K562 (cell line): ENCODE results near the gene NAE1. TPM values are rescaled to one million over a fixed set of nuclear protein-coding genes. Genes with fewer than 3 reads are reported as not detected.
A peak's percentile ranks its signal among the peaks of the same experiment; 100 is the strongest.

ENCODE experiments used
- ATAC-seq: fragments of 200-7000 bp; cut with Tn5 transposase; 3 replicates; pipeline ENCODE4 v1.9.1; 2020; ENCODE audit warnings: moderate library complexity
- Bru-seq: library from RNA; stranded (reverse); fragments of 400-500 nt; gene quantifications from one replicate; lab custom pipeline; 2021; lab: Mats Ljungman, UMichigan
- BruChase-seq, 2 experiments: library from RNA; stranded (reverse); fragments of 400-500 nt; gene quantifications; one replicate each; lab custom pipeline; 2021; lab: Mats Ljungman, UMichigan
- BruUV-seq: library from RNA; stranded (reverse); fragments of 400-500 nt; replicated peaks from 2 replicates; lab custom pipeline; 2021; lab: Mats Ljungman, UMichigan
- CTCF ChIA-PET: fragments of 300-600 bp; formaldehyde crosslinking; extraction: SDS; loops from one replicate; lab custom pipeline; 2021; ENCODE audit warnings: low intra/inter-chr PET ratio; lab: Yijun Ruan, JAX
- POLR2A ChIA-PET: fragments of 300-600, 350-650 bp; sonication (Branson Sonifier 250); formaldehyde crosslinking; extraction: SDS; loops from one replicate; lab custom pipeline; 2021; ENCODE audit warnings: antibody characterized with exemption, inconsistent platforms; lab: Yijun Ruan, JAX
- DNase-seq, 4 experiments: peaks; one replicate each; pipeline versions ENCODE4 v3.0.0 to v3.0.0-alpha.2; 2011 to 2018; ENCODE audit warnings: low spot score in 3 of 4, mixed read lengths in 3 of 4; ENCODE audit errors: extremely low read depth in 1 of 4
- FAIRE-seq: peaks from 2 replicates; lab custom pipeline; 2011; peaks lifted over from hg19 to GRCh38; lab: Jason Lieb, UNC
- H2AFZ ChIP-seq: 2 replicates; pipeline ENCODE4 v1.6.0; 2011; ENCODE audit warnings: low read depth, low read length, control low read depth, inconsistent platforms
- H3K27ac ChIP-seq: fragments of 200-600 bp; 3 replicates; pipeline ENCODE4 v1.8.0; 2011; ENCODE audit warnings: low read depth, mild to moderate bottlenecking, control low read depth, inconsistent platforms, low read length, moderate library complexity, mixed read lengths; ENCODE audit errors: extremely low read depth
- H3K27me3 ChIP-seq, 2 experiments: fragments of 300-600 bp in 1 of 2; 2 replicates in 1 of 2; 3 replicates in 1 of 2; pipeline versions ENCODE4 v1.6.0 to v1.8.0; 2011; ENCODE audit warnings: inconsistent platforms in 2 of 2, low read length in 2 of 2, mild to moderate bottlenecking in 1 of 2, mixed read lengths in 1 of 2, moderate library complexity in 1 of 2; ENCODE audit not compliant: control insufficient read depth in 2 of 2, insufficient read depth in 2 of 2
- H3K36me3 ChIP-seq: fragments of 300-600 bp; 3 replicates; pipeline ENCODE4 v1.8.0; 2011; ENCODE audit warnings: mild to moderate bottlenecking, low read length, inconsistent platforms; ENCODE audit not compliant: control insufficient read depth, insufficient read depth
- H3K4me1 ChIP-seq, 2 experiments: fragments of 200-600 bp in 1 of 2; replicated peaks in 1 of 2; 2 replicates in 1 of 2; 3 replicates in 1 of 2; pipeline versions ENCODE4 v1.5.1 to v1.8.0; 2011; ENCODE audit warnings: inconsistent platforms in 2 of 2, low read length in 2 of 2, mild to moderate bottlenecking in 1 of 2, mixed read lengths in 1 of 2, moderate library complexity in 1 of 2; ENCODE audit not compliant: control insufficient read depth in 2 of 2, insufficient read depth in 2 of 2
- H3K4me2 ChIP-seq: 2 replicates; pipeline ENCODE4 v1.6.1; 2011; ENCODE audit warnings: low read length, control low read depth, inconsistent platforms, mixed read lengths; ENCODE audit not compliant: insufficient read depth
- H3K4me3 ChIP-seq: fragments of 200-600 bp; sonication (generic), shearing (Covaris generic); 2 replicates; pipeline ENCODE4 v1.5.1; 2016; ENCODE audit warnings: control low read depth, inconsistent platforms
- H3K79me2 ChIP-seq: fragments of 200-600 bp; 3 replicates; pipeline ENCODE4 v1.8.0; 2011; ENCODE audit warnings: low read length, inconsistent platforms; ENCODE audit not compliant: control insufficient read depth, insufficient read depth
- H3K9ac ChIP-seq, 2 experiments: 2 replicates each; pipeline versions ENCODE4 v1.6.0 to v1.6.1; 2011; ENCODE audit warnings: low read depth in 2 of 2, low read length in 2 of 2, control low read depth in 1 of 2, inconsistent platforms in 1 of 2, mild to moderate bottlenecking in 1 of 2, mixed read lengths in 1 of 2; ENCODE audit not compliant: insufficient read depth in 1 of 2
- H3K9me1 ChIP-seq: one replicate; pipeline ENCODE4 v1.6.0; 2011; ENCODE audit warnings: inconsistent platforms, mild to moderate bottlenecking, low read length, moderate library complexity; ENCODE audit not compliant: control insufficient read depth, insufficient read depth
- H3K9me3 ChIP-seq: replicated peaks from 2 replicates; pipeline ENCODE4 v1.5.1; 2011; ENCODE audit warnings: low read depth, low read length, inconsistent platforms; ENCODE audit not compliant: control insufficient read depth, insufficient read depth
- H4K20me1 ChIP-seq: replicated peaks from 2 replicates; pipeline ENCODE4 v1.6.1; 2011; ENCODE audit warnings: low read length, inconsistent platforms, mixed read lengths; ENCODE audit not compliant: control insufficient read depth, insufficient read depth
- CCAR2 ChIP-seq: fragments of 200-400 bp; formaldehyde crosslinking; IDR thresholded peaks from 2 replicates; pipeline ENCODE4 v1.6.1; 2017; ENCODE audit warnings: mild to moderate bottlenecking, low read depth, low read length
- DIDO1 ChIP-seq: fragments of 450-650 bp; IDR thresholded peaks from 2 replicates; pipeline ENCODE4 v1.6.1; 2016; ENCODE audit warnings: low read depth, missing biosample characterization, missing genetic modification characterization
- NFIX ChIP-seq: fragments of 250-450 bp; sonication (Bioruptor Pico); IDR thresholded peaks from 2 replicates; pipeline ENCODE4 v1.4.0; 2020; ENCODE audit warnings: low read depth, mild to moderate bottlenecking, moderate library complexity
- ZNF695 ChIP-seq: fragments of 450-650 bp; formaldehyde crosslinking; IDR thresholded peaks from 2 replicates; pipeline ENCODE4 v1.4.0; 2020; ENCODE audit warnings: mild to moderate bottlenecking, moderate library complexity
- WGBS: fragments of 100-300 bp; shearing (Covaris generic); methylation state at CpG from one replicate; pipeline ENCODE4 v1.1.6; 2016; ENCODE audit warnings: low coverage, mixed read lengths; ENCODE audit not compliant: insufficient coverage; ENCODE audit errors: missing lambda C conversion rate; 5-methylcytosine and 5-hydroxymethylcytosine counted together
- in situ Hi-C: fragments of 300-500 bp; cut with MboI; formaldehyde crosslinking; loops from 4 replicates; pipeline ENCODE4 v1.15.0; 2018; ENCODE audit warnings: inconsistent platforms, mixed read lengths
- intact Hi-C: fragments of 100-400 bp; cut with micrococcal nuclease; formaldehyde crosslinking; loops from 2 replicates; pipeline ENCODE4 v1.14.2; 2022
- long read RNA-seq, 3 experiments: library from polyadenylated mRNA in 2 of 3; library from RNA in 1 of 3; unstranded in 2 of 3; stranded (forward) in 1 of 3; transcript quantifications; one replicate each; pipeline ENCODE4 v2.0.0, GENCODE V29; 2019 to 2022
- polyA minus RNA-seq, 3 experiments: library from RNA; depleted of rRNA, polyadenylated mRNA; stranded (reverse); fragments of >200 nt; gene quantifications; 2 replicates each; pipeline ENCODE4 v1.2.3, GENCODE V29; 2011
- polyA plus RNA-seq, 8 experiments: library from polyadenylated mRNA; depleted of rRNA in 4 of 8; stranded (reverse) in 5 of 8; unstranded in 3 of 8; fragments of >200 nt; fragmentation: Nextera tagmentation in 2 of 8; fragmentation: Illumina TruSeq in 1 of 8; extraction: Ambion mirVana in 2 of 8; extraction: Trizol in 1 of 8; gene quantifications; 2 replicates each; pipeline versions ENCODE4 v1.2.1 to v1.2.3, GENCODE V29; 2011 to 2014; ENCODE audit warnings: inconsistent platforms in 1 of 8, missing spikeins in 1 of 8
- total RNA-seq, 7 experiments: library from RNA; depleted of rRNA in 6 of 7; stranded (reverse); fragments of >200 nt in 6 of 7; fragmentation: Illumina TruSeq in 2 of 7; extraction: Trizol in 2 of 7; gene quantifications; 2 replicates each; pipeline versions ENCODE4 v1.2.1 to v1.2.3, GENCODE V29; 2011 to 2021; ENCODE audit warnings: low replicate concordance in 1 of 7

NAE1 gene
- 98.8 and 294 TPM in 2 replicates for total RNA-seq (2011; cell fraction: chromatin; rRNA removed; ENCODE audit: low replicate concordance)
- 65.5 and 71.3 TPM in 2 replicates for total RNA-seq (2011; cell fraction: nucleolus; rRNA removed)
- total RNA-seq (2011; cell fraction: nucleoplasm; rRNA removed): 135 and 180 TPM in 2 replicates
- 150 and 165 TPM in 2 replicates for total RNA-seq (2014; rRNA removed)
- 230 and 259 TPM in 2 replicates for total RNA-seq (2014; rRNA removed; fragmentation: Illumina TruSeq; extraction: Trizol)
- total RNA-seq (2015; rRNA removed; fragmentation: Illumina TruSeq; extraction: Trizol): 174 and 190 TPM in 2 replicates
- 167 and 172 TPM in 2 replicates for total RNA-seq (2021)
- 233 and 294 TPM in 2 replicates for polyA plus RNA-seq (2011; rRNA removed)
- 38.2 and 71.9 TPM in 2 replicates for polyA plus RNA-seq (2011; cell fraction: cytosol; rRNA removed)
- polyA plus RNA-seq (2011; cell fraction: nucleus; rRNA removed): 83.1 and 206 TPM in 2 replicates
- polyA plus RNA-seq (2012): 109 and 119 TPM in 2 replicates
- polyA plus RNA-seq (2014; fragmentation: Illumina TruSeq; extraction: Trizol): 164 and 203 TPM in 2 replicates
- polyA plus RNA-seq (2014; fragmentation: Nextera tagmentation; extraction: Ambion mirVana): 100 to 1,000 TPM; 257 to 275 TPM
- polyA plus RNA-seq (2014; rRNA removed): 235 and 238 TPM in 2 replicates
- polyA minus RNA-seq (2011; rRNA and poly(A)+ RNA removed): 151 and 155 TPM in 2 replicates
- 37.3 and 65.9 TPM in 2 replicates for polyA minus RNA-seq (2011; cell fraction: cytosol; rRNA and poly(A)+ RNA removed)
- 67.0 and 103 TPM in 2 replicates for polyA minus RNA-seq (2011; cell fraction: nucleus; rRNA and poly(A)+ RNA removed)
- Bru-seq, nascent RNA: percentile 90 among the genes with signal in this experiment
- percentile 93 among the genes with signal in this experiment for BruChase-seq, experiment 1, labeled RNA remaining after a 2-hour chase
- BruChase-seq, experiment 2, labeled RNA remaining after a 6-hour chase: percentile 93 among the genes with signal in this experiment
- long read RNA-seq, experiment 1, transcript NAE1-203 (21 exons, 1,909 nt): minor isoform, 17 of 755 reads
- long read RNA-seq, experiment 1, transcript NAE1-201 (20 exons, 1,837 nt): major isoform, 559 of 755 reads
- long read RNA-seq, experiment 1, transcript NAE1-204 (19 exons, 1,654 nt): minor isoform, 24 of 755 reads
- long read RNA-seq, experiment 1, partial matches to known transcripts: 94 of 755 reads
- long read RNA-seq, experiment 1, other reads (novel, unspliced or antisense): 59 of 755 reads
- long read RNA-seq, experiment 2, transcript NAE1-201 (20 exons, 1,837 nt): major isoform, 56 of 192 reads
- long read RNA-seq, experiment 2, partial matches to known transcripts: 43 of 192 reads
- long read RNA-seq, experiment 2, other reads (novel, unspliced or antisense): 87 of 192 reads
- long read RNA-seq, experiment 3, transcript NAE1-201 (20 exons, 1,837 nt): major isoform, 232 of 344 reads
- long read RNA-seq, experiment 3, transcript NAE1-204 (19 exons, 1,654 nt): minor isoform, 10 of 344 reads
- long read RNA-seq, experiment 3, partial matches to known transcripts: 67 of 344 reads
- long read RNA-seq, experiment 3, other reads (novel, unspliced or antisense): 31 of 344 reads

DNA sequence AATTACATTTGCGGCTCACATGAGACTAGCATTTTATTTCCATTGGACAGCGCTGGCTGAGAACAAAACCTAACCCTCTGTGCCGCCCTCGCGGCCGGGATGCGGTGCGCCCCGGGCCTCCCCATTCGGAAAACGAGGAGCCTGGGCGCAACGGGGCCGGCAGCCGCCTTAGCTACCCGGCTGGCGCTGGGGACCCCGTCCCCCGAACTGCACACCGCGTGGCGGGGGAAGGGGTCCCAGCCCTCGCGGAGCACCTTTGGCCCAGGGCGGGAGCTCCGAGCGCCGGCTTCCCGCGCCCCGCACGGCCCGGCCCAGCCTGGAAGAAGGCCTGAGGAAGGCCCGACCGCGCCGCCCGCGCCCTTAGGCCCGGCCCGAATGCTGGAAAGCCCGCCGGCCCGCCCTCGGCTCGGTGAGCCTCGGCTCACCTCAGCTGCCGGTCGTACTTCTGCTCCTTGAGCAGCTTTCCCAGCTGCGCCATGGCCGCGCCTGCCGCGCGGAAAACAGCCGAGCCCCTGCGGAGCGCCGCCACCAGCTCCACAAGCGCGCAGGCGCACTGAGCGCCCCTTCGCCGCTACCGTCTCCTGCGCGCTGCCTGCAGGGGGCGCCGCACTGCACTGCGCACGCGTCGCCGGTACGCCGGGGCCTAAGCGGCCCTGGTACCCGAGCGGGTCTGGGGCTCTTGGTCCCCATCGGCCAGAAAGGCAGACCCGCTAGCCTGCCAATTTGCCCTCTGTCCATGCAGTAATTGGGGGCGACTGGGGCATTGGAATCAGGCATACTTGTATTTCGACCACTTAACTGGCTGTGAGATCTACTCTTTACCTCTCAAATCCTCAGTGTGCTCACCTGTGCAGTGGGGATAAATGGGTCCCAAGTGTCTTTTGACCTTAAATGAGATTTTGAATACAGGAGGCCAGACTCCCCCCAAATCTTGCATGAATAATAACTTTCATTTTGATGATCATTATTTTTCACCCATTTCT, at the start of gene NAE1:
TSS of gene NAE1 (minus strand) at position 555 of the 983 bp plus-strand sequence. CDS start at position 478, 77 bp downstream.
- Histone ChIP-seq H4K20me1 (peaks cover 4% of the 10 kb centered on the region), H3K27ac (peak within 1 kb of the TSS; percentile 91), H3K4me3 (peak within 1 kb of the TSS; percentile 94), H3K36me3 (peaks cover 40% of the 10 kb centered on the region), H3K9me1 (no peaks in the 10 kb centered on the region), H3K9me3 (no peaks in the 10 kb centered on the region), H3K27me3 (no peaks in the 10 kb centered on the region; a peak in 1 of 5 replicates), H3K9ac (peak within 1 kb of the TSS; percentile 84 to 98), H3K4me2 (peak within 1 kb of the TSS; percentile 90), H3K4me1 (peaks cover 9 to 11% of the 10 kb centered on the region in 2 experiments; a peak in 4 of 5 replicates), H2AFZ (peak within 1 kb of the TSS; percentile 100), H3K79me2 (peaks cover 49% of the 10 kb centered on the region)
- ATAC-seq (peak; percentile 93), FAIRE-seq (peak; percentile 66), DNase-seq (peak; percentile 94 to 97 (median 95))
- intact Hi-C loops (loop anchor here (2.0 kb wide), 1 partner anchor 36 kb away; no protein-coding TSS in a partner anchor), in situ Hi-C loops (no loop called here)
- WGBS: under 1% methylated on average over 66 of the region's 84 CpGs
- BruUV-seq: no TSS peak
- ChIA-PET POLR2A (interaction anchor here (0.6 to 3.0 kb wide), 16 partner anchors 13 to 339 kb away, joined by 3 to 16 read pairs (median 3); partner anchors contain the start of genes CA7, CMTM3, DYNC1LI2 and NOL3), CTCF (no interaction called here)
- TF ChIP-seq ZNF695 (CRISPR knock-in tag) (no peak), CCAR2 (no peak), DIDO1 (tag) (no peak), NFIX (CRISPR knock-in tag) (no peak)
